Stimulated activated CD4-positive, alpha-beta T cell treated with anti-CD3 and anti-CD28 coated beads, Interleukin-1b, Interleukin-23, amount 100 ng/mL, for 4 hours (primary cell): ENCODE data around the gene POU2AF1.

ENCODE experiments used
- DNase-seq, 2 donors: peaks; one replicate each; pipeline ENCODE4 v3.0.0-alpha.2; 2020; ENCODE audit warnings: low read depth in 2 of 2

Gene POU2AF1

GRCh38 chr11:111386611-111387150 is 7.6 kb upstream of the POU2AF1 start:
- no peak for DNase-seq

- no peak for DNase-seq
Observed at GRCh38 chr11:111384494-111384893, 5.4 kb upstream of the POU2AF1 start.

GRCh38 chr11:111382451-111382850 is 3.4 kb upstream of the POU2AF1 start:
- no peak for DNase-seq

GRCh38 chr11:111379602-111380136 is 594 bp upstream of the POU2AF1 start:
- peak in 1 of 2 donors; percentile 48 for DNase-seq

GRCh38 chr11:111378185-111378860 is 752 bp downstream of the POU2AF1 start:
- DNase-seq, result no peak

GRCh38 chr11:111376181-111376871 is 2.7 kb downstream of the POU2AF1 start:
- no peak for DNase-seq

- no peak for DNase-seq
Observed at GRCh38 chr11:111373590-111373989, 5.5 kb downstream of the POU2AF1 start.

- no peak for DNase-seq
Observed at GRCh38 chr11:111372538-111372937, 6.5 kb downstream of the POU2AF1 start.

GRCh38 chr11:111370902-111371578 is 8.0 kb downstream of the POU2AF1 start:
- DNase-seq, result no peak

GRCh38 chr11:111370270-111370901 is 8.7 kb downstream of the POU2AF1 start:
- no peak for DNase-seq

- DNase-seq, result no peak
Observed at GRCh38 chr11:111368285-111368560, 10.9 kb downstream of the POU2AF1 start.

- DNase-seq, result no peak
Observed at GRCh38 chr11:111367411-111368284, 11.4 kb downstream of the POU2AF1 start.

- DNase-seq, result no peak
Observed at GRCh38 chr11:111366560-111367410, 12.3 kb downstream of the POU2AF1 start.

- DNase-seq, result no peak
Observed at GRCh38 chr11:111365722-111366559, 13.1 kb downstream of the POU2AF1 start.

- DNase-seq, result no peak
Observed at GRCh38 chr11:111364503-111364902, 14.6 kb downstream of the POU2AF1 start.

- DNase-seq, result no peak
Observed at GRCh38 chr11:111363985-111364384, 15.1 kb downstream of the POU2AF1 start.

- no peak for DNase-seq
Observed at GRCh38 chr11:111362887-111363411, 16.1 kb downstream of the POU2AF1 start.

- no peak for DNase-seq
Observed at GRCh38 chr11:111361874-111362273, 17.2 kb downstream of the POU2AF1 start.
